ENCODE measurements around the gene STOML1. TPM values are rescaled to one million over a fixed set of nuclear protein-coding genes. Genes with fewer than 3 reads are reported as not detected.

The STOML1 gene
- total RNA-seq, 1 experiment from 2014 or later: 10.1 TPM

DNA sequence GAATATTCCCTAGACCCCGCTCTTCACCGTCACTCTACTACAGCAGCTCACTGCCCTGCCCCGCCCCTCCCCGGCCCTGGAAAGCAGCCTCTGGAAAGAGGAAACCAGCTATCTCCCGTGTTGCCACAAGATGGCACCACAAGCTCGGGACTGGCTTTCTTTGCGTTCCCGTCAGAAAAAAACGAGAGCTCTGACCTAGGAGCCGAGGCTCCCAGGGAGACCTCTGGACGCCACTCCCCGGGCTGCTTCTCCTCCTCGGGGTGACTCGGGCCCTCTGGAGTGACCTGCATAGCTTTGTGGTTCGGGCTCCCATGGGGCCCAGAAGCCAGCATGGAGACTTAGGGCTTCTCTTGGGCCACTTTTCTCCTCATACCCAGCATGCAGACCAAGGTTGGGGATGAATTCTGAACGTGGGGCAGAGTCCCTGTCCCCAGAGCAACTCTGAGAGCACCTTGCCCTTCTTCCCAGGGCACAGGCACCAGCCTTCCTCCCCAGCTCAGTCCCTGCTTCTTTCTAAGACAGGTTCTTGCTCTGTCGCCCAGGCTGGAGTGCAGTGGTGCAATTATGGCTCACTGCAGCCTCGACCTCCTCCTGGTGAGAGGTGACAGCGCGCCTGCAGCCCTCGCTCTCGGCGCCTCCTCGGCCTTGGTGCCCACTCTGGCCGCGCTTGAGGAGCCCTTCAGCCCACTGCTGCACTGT lies 19.0 kb downstream of the STOML1 start:
- H3K36me3 ChIP-seq (ENCODE audit: low read depth, low read length): no peaks in the 10 kb centered on the region
- H3K4me3 ChIP-seq (ENCODE audit: low read length): peak overlapping the region; percentile 61
- no peaks in the 10 kb centered on the region for H3F3A ChIP-seq (ENCODE audit: low read length, unreplicated experiment)
- no peaks in the 10 kb centered on the region for H4K20me1 ChIP-seq (ENCODE audit: low read length)
- no peak overlapping the region for H3K9ac ChIP-seq (ENCODE audit: low read length)
- H3K27me3 ChIP-seq (ENCODE audit: low read length): no peaks in the 10 kb centered on the region
- CTCF ChIA-PET: interaction anchor here (0.7 to 1.6 kb wide), 11 partner anchors 10 to 335 kb away, joined by 3 to 43 read pairs (median 8); partner anchors contain the start of gene PML
- no peaks in the 10 kb centered on the region for H3K79me2 ChIP-seq (ENCODE audit: low read length)
- peak overlapping the region; percentile 80 for H3K4me2 ChIP-seq (ENCODE audit: low read length)
- H2AFZ ChIP-seq (ENCODE audit: low read length): peak overlapping the region; percentile 62
- peak; percentile 89 for DNase-seq
- no peak for TF ChIP-seq EZH2phosphoT487 (IDR thresholded peaks at IDR 0.05; ENCODE audit: borderline replicate concordance, low read length)
- TF ChIP-seq, protein P1, sequence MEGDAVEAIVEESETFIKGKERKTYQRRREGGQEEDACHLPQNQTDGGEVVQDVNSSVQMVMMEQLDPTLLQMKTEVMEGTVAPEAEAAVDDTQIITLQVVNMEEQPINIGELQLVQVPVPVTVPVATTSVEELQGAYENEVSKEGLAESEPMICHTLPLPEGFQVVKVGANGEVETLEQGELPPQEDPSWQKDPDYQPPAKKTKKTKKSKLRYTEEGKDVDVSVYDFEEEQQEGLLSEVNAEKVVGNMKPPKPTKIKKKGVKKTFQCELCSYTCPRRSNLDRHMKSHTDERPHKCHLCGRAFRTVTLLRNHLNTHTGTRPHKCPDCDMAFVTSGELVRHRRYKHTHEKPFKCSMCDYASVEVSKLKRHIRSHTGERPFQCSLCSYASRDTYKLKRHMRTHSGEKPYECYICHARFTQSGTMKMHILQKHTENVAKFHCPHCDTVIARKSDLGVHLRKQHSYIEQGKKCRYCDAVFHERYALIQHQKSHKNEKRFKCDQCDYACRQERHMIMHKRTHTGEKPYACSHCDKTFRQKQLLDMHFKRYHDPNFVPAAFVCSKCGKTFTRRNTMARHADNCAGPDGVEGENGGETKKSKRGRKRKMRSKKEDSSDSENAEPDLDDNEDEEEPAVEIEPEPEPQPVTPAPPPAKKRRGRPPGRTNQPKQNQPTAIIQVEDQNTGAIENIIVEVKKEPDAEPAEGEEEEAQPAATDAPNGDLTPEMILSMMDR (conservative IDR thresholded peaks at IDR 0.05; ENCODE audit: low read depth, low read length): peak; percentile 81
- H3K27ac ChIP-seq (ENCODE audit: low read length): no peak overlapping the region
- no peaks in the 10 kb centered on the region for H3K9me3 ChIP-seq (ENCODE audit: low read length)
- no TSS peak for BruUV-seq (replicated peaks)
- no peaks in the 10 kb centered on the region for H3K9me2 ChIP-seq (replicated peaks; ENCODE audit: low read length)
- POLR2A ChIA-PET (ENCODE audit: unreplicated experiment): interaction anchor here (0.6 to 1.0 kb wide), 5 partner anchors 10 to 76 kb away, joined by 3 to 15 read pairs (median 4); partner anchors contain the start of gene PML
- H3K4me1 ChIP-seq (ENCODE audit: insufficient read depth, low read length): peaks cover 12% of the 10 kb centered on the region
- intact Hi-C loops (cut with micrococcal nuclease): loop anchor here (1.0 to 10.0 kb wide), 3 partner anchors 16 to 332 kb away; no protein-coding TSS in a partner anchor
- ATAC-seq: peak; percentile 87

DNA sequence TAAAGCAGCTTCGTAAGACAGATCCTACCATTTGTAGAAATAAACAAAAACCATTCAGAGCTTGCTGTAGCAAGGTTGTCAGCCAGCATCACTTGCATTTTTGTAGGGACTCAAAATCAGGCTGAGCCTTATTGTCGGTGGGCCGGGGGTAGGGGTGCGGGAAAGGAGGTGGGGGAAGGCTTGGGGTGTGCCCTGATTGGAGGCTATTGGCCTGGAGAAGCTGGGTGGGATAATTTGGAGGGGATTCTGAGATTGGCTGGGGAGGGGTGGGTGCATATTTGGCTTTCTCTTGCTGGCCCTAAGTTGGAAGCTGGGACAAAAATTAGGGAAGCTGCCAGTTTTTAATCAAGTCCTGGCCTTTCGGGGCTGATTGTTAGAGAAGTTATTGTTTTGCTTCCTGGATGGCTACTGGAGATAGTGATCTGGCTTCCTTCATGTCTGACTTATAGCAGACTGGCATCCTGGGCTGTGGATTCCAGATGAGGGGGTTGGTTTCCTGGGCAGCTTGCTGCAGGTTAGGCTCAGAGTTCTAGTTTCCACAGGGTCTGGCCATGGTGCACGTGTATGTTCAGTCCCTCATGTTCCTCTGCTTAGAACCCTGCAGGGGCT lies 22.8 kb downstream of the STOML1 start:
- ATAC-seq (no peak), DNase-seq (no peak)
- Histone ChIP-seq H3K27ac (ENCODE audit: low read length) (no peak overlapping the region), H3K36me3 (ENCODE audit: low read depth, low read length) (no peaks in the 10 kb centered on the region), H3K79me2 (ENCODE audit: low read length) (peaks cover 12% of the 10 kb centered on the region), H4K20me1 (ENCODE audit: low read length) (no peaks in the 10 kb centered on the region), H3F3A (ENCODE audit: low read length, unreplicated experiment) (no peaks in the 10 kb centered on the region), H3K9ac (ENCODE audit: low read length) (no peak overlapping the region), H3K4me1 (ENCODE audit: insufficient read depth, low read length) (peaks cover 34% of the 10 kb centered on the region), H3K9me2 (replicated peaks; ENCODE audit: low read length) (no peaks in the 10 kb centered on the region), H3K4me3 (ENCODE audit: low read length) (no peak overlapping the region), H2AFZ (ENCODE audit: low read length) (no peak overlapping the region), H3K4me2 (ENCODE audit: low read length) (no peak overlapping the region), H3K27me3 (ENCODE audit: low read length) (no peaks in the 10 kb centered on the region), H3K9me3 (ENCODE audit: low read length) (no peaks in the 10 kb centered on the region)
- POLR2A ChIA-PET (ENCODE audit: unreplicated experiment): interaction anchor here (0.7 kb wide), 1 partner anchor 872 kb away, joined by 9 read pairs; no protein-coding TSS in a partner anchor
- TF ChIP-seq, protein P1 (conservative IDR thresholded peaks at IDR 0.05; ENCODE audit: low read depth, low read length): no peak
- no peak for TF ChIP-seq EZH2phosphoT487 (IDR thresholded peaks at IDR 0.05; ENCODE audit: borderline replicate concordance, low read length)
- no peak for TF ChIP-seq EZH2 (IDR thresholded peaks at IDR 0.05; ENCODE audit: low read length, unreplicated experiment)
- no TSS peak for BruUV-seq (replicated peaks)
- CTCF ChIA-PET: no interaction called here
- intact Hi-C loops (cut with micrococcal nuclease): no loop called here

DNA sequence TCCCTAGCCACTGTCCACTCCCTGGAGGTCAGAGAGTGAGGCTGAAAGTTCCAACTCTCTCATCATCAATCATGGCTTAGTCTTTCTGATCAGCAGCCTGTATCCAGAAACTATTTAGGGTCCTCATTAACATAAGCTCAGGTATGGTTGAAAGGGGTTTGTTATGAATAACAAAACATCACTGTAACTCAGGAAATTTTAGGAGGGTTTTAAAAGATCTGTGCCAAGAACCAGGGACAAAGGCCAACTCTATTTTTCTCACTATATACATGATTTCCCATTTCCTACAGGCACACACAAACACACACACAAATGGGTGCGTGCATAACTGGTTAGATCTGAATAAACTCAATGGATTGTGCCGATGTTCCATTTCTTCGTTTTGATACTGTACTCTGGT lies 23.6 kb downstream of the STOML1 start:
- H3K79me2 ChIP-seq (ENCODE audit: low read length): peaks cover 20% of the 10 kb centered on the region
- H3K36me3 ChIP-seq (ENCODE audit: low read depth, low read length): no peaks in the 10 kb centered on the region
- no peak for DNase-seq
- POLR2A ChIA-PET (ENCODE audit: unreplicated experiment): no interaction called here
- H3K4me2 ChIP-seq (ENCODE audit: low read length): no peak overlapping the region
- no peak overlapping the region for H3K27ac ChIP-seq (ENCODE audit: low read length)
- H2AFZ ChIP-seq (ENCODE audit: low read length): no peak overlapping the region
- H3F3A ChIP-seq (ENCODE audit: low read length, unreplicated experiment): no peaks in the 10 kb centered on the region
- no peak overlapping the region for H3K9ac ChIP-seq (ENCODE audit: low read length)
- peaks cover 34% of the 10 kb centered on the region for H3K4me1 ChIP-seq (ENCODE audit: insufficient read depth, low read length)
- CTCF ChIA-PET: no interaction called here
- H3K9me2 ChIP-seq (replicated peaks; ENCODE audit: low read length): no peaks in the 10 kb centered on the region
- ATAC-seq: no peak
- no peak for TF ChIP-seq EZH2phosphoT487 (IDR thresholded peaks at IDR 0.05; ENCODE audit: borderline replicate concordance, low read length)
- H3K27me3 ChIP-seq (ENCODE audit: low read length): no peaks in the 10 kb centered on the region
- H3K4me3 ChIP-seq (ENCODE audit: low read length): no peak overlapping the region
- intact Hi-C loops (cut with micrococcal nuclease): no loop called here
- no peaks in the 10 kb centered on the region for H4K20me1 ChIP-seq (ENCODE audit: low read length)
- BruUV-seq (replicated peaks): no TSS peak
- no peaks in the 10 kb centered on the region for H3K9me3 ChIP-seq (ENCODE audit: low read length)

All from PC-3 (cell line).